Inferior parietal cortex (tissue), 1 donor: Measurements from ENCODE around the gene CDYL.
"Not testable (repeated sequence)": the region's sequence is repeated elsewhere in the genome, so short reads cannot be mapped to it uniquely, and the experiment has no call there.

ENCODE experiments used
- DNase-seq: peaks from one replicate; pipeline ENCODE4 v3.0.0-alpha.2; 2016; ENCODE audit errors: extremely low spot score

The CDYL gene

GRCh38 chr6:4844108-4844507 lies 67.9 kb downstream of the CDYL start:
- no peak for DNase-seq

DNA sequence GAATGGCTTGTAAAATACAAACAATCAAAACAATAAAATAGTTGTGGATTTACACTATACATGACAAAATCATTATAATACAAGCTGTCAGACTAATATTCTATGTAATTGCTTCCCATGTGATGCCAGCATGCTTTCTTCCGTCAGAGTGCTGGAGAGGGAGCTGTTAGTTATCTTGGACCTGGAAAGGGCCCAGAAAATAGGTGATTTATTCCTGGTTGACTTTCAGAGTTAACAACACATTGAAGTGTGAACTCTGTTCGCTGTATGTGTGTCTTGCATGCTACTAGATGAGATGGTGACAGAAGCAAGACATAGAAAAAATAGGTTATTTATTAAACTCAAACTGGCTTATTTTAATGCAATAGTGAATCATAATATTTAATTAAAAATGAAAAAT lies 70.2 kb downstream of the CDYL start:
- DNase-seq = no peak

- no peak for DNase-seq
Observed at GRCh38 chr6:4848382-4849068, 72.3 kb downstream of the CDYL start.

DNA sequence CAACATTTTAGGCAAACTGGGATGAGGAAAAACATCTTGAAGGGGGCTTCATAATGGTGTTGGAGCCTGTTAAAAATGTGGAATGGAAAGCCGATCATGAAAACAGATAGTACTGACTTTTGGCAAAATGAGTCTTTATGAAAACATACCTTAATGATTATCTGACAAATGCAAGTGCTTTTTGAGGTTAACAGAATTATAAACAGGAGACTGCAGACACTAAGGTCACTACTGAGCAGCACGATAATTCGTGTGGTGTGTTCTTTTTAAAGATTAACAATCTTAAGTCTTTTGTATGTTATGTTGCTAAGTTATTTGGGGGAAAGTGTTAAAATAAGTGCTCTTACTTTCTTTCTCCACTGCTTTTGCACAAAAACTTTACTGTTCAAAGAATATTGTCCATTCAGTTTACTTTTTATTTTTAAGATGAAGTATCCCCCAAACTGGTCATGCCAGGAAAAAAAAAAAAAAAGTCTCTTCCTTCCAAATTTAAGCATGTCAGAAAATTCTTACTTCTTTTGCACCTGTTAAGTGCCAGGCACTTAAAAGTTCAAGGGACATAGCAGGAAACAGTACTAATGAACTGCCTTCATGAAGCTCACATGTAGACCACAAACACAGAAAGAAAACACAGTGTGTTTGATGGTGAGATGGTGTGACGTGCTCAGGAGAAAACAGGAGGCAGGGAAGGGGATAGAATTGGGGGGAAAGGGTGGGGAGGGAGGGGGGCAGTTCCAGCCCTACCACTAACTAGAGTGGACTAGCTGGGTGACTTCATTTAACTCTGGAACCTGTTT lies 73.2 kb downstream of the CDYL start:
- DNase-seq = no peak

GRCh38 chr6:4851035-4851434 lies 74.8 kb downstream of the CDYL start:
- DNase-seq = no peak

DNA sequence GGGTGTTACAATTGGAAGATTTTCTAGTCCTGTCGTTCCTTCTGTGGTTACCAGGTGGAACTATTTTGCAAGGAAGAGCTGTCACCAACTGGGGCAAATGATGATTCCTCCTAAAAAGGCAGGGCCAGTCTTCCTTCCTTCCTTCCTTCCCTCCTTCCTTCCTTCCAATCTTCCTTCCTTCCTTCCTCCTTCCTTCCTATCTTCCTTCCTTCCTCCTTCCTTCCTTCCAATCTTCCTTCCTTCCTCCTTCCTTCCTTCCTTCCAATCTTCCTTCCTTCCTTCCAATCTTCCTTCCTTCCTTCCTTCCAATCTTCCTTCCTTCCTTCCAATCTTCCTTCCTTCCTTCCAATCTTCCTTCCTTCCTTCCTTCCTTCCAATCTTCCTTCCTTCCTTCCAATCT lies 76.0 kb downstream of the CDYL start:
- DNase-seq = not testable (repeated sequence)

DNA sequence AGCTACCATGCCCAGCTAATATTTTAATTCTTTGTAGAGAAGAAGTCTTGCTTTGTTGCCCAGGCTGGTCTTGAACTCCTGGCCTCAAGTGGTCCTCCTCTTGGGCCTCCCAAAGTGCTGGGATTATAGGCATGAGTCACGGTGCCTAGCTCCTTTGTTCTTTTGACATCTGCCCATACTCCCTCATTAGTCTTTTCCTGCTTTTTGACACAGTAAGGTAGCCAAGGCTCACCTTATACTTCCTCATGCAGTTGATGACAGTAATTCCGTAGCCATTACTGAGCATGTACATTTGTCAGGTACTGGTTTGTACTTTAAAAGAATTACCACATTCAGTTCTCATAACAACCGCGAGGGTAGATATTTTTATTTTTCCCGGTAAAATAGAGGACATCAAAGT lies 76.7 kb downstream of the CDYL start:
- DNase-seq = no peak

DNA sequence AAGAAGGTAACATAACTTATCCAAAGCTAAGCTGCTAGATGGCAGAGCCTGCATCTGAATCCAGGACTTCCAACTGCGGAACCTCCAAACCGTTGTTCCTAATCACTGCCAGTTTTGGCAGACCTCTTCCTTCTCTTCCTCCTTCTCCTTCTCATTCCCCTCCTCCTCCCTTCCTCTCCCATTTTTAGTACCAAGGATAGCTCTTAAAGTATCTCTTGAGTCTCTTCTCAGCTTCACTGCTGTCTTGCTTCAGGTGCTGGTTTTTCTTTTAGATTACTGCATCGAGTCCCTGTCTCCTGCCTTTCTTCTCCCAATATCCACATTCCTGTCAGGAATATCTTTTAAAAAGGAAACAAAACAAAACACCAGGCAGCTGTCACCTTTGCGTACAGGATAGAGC lies 77.1 kb downstream of the CDYL start:
- DNase-seq = no peak

GRCh38 chr6:4853782-4854511 lies 77.7 kb downstream of the CDYL start:
- DNase-seq = no peak

GRCh38 chr6:4856785-4857184 lies 80.6 kb downstream of the CDYL start:
- DNase-seq = no peak

DNA sequence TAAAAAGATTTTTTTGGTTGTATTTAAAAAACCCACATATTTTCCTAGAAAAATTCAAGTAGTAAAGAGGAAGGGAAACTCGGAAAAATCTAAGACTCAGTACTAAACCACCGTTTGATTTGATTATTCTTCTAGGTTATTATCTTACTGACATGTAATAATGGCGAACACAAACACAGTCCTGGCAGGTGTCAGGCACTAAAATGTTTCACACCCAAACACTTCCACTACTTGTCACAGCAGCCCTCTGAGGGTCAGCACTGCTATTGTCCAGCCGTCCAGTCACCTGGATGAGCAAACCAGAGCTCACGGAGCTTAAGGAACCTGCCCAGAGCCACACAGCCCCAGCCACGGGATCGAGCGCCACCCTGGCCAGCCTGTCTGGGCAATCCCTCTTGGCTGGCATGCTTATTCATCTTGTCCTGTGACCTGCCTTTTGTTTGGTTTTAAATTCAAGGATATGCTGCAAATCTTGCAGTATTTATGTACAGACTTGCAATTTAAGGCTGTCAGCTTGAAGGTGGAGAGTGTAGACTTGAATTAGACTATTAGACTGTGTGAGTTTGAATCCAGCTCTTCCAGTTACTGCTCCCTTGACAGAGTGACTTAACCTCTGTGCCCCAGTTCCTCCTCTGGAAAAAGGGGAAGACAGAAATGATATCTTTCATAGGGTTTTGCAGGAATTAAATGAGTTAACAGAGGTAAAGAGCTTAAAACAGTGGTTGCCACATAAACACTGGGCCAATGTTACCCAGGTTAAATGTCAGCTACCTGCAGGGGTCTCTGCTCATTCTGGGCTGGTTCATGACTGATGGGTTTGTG lies 82.2 kb downstream of the CDYL start:
- DNase-seq = no peak

- DNase-seq = no peak
Observed at GRCh38 chr6:4860387-4860786, 84.2 kb downstream of the CDYL start.

GRCh38 chr6:4861564-4861963 lies 85.4 kb downstream of the CDYL start:
- no peak for DNase-seq

- DNase-seq = no peak
Observed at GRCh38 chr6:4864519-4864918, 88.3 kb downstream of the CDYL start.

DNA sequence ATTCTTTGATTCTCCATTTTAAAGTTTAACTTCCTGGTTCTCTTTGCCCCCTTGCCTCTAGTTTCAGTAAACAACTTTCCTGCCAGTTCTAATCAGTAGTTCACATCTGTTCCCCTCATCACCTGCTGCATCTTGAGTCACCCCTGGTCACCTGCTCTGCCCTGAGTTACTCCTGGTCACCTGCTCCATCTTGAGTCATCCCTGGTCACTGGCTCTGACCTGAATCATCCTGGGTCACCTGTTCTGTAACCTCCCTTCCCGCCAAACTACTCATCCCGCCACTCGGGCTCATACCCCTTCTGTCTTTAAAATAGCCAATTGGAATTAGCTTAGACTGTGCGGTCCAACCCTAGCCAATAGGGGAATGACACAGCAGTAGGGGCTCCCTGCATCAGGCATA lies 88.8 kb downstream of the CDYL start:
- not testable (repeated sequence) for DNase-seq

GRCh38 chr6:4870821-4871494 lies 94.8 kb downstream of the CDYL start:
- no peak for DNase-seq

- DNase-seq = no peak
Observed at GRCh38 chr6:4871825-4872224, 95.6 kb downstream of the CDYL start.

DNA sequence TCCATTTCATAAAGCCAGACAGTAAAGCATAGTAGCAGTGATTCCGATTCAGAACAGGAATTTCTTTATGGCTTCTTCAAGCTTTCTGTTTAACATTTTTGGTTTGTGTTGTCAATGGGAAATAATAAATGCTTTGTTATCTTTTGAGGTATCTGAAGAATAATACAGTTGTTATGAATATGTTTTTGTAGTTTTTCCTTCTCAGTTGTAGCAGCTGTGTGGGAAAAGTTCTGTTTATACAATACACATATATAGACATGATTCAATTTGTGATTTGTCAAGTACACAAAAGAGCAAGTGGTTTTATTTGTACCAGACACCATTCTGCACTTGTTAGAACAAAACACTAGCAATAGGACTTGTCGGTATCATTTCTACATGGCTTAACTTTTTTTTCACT lies 96.6 kb downstream of the CDYL start:
- no peak for DNase-seq

DNA sequence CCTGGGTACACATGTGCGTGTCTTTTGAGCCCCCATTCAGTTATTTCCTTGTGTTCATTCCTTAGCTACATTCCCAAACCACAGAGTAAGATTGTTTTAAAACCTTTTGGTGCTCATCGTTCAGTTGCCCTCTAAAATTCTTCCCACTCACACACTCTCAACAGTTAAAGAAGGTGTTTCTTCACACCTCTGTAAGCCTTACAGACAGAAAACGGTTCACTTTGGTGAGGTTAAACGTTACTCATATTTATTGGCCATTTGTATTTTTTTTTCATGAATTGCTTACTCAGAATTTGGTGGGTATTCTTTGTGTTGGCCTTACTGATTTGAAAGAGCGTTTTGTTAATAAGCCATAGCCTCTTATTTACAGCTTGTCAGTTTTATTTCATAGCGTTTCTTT lies 97.7 kb downstream of the CDYL start:
- DNase-seq = no peak

GRCh38 chr6:4879741-4880275 lies 103.6 kb downstream of the CDYL start:
- DNase-seq = no peak

- no peak for DNase-seq
Observed at GRCh38 chr6:4880363-4880762, 104.2 kb downstream of the CDYL start.
